Ureter (tissue), 1 donor: ENCODE measurements around the gene RPS5. TPM values are rescaled to one million over a fixed set of nuclear protein-coding genes. Genes with fewer than 3 reads are reported as not detected.
"Not testable (repeated sequence)": the region's sequence is repeated elsewhere in the genome, so short reads cannot be mapped to it uniquely, and the experiment has no call there.

Experiments
- DNase-seq: peaks from one replicate; pipeline ENCODE4 v3.0.0-alpha.2; 2020; ENCODE audit warnings: low spot score
- total RNA-seq: library from RNA; stranded (reverse); gene quantifications from one replicate; pipeline ENCODE4 v1.2.4, GENCODE V29; 2023
- donor health status: DM: yes; HTN: yes; CAD: no.

The RPS5 gene
- total RNA-seq, 1 donor from 2014 or later: 1,165 TPM

DNA sequence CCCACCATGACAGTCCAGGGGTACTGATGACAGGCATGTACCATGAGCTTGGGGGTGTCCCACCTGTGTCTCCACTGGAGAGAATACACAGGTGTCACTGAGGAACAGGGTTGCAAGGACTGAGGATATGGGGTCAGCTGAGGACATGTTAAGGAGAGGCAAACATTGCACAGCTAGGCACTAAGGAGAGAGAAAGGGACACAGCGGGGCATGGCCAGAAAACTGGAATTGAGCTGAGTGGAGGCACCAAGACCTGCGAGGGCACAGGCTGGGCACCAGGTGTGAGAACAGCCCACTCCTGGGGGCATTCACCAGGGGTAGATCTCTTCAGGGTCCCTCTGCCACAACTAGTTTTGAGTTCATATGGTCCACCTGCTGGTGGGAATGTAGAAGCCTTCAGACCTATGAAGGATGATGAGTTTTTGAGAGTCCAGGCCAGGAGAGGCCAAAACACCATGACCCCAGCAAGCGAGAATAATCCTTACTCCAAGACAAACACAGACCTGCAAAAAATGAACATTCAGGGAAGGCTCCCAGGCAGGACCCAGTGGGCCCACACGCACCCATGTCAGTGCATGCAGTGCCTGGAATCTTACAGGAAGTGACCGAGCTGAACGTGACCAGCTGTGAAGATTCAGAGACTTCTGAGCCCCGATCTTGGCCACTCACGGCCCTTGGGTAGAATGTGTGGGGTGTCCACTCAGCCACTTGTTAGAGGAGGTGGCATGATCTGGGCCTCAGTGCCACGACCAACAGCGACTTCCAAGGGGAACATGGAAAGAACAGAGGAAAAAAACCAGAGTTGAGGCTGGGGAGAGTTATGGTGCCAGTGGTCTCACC lies 20.0 kb downstream of the RPS5 start:
- DNase-seq: no peak

DNA sequence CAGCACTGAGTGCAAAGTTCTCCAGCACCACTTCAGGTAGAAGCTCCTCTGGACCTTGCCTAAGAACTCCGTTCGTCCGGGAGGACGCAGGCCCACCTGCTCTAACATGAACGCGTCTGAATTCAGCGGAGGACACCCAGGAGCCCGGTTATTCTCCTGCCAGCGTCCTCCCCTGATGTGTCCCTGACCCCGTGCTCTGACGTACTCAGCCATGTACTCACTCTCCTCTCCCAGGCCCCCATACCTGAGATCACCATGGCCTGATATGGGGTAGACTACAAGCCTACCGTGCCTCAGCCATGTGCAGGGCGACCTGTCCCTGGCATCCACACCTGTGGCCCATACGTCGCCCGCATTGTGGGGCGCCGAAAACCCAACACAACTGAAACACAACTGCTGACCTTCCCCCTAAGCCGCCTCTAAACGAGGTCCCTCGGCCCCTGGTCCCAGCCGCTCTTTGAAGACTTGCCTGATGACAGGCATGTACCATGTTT lies 20.6 kb downstream of the RPS5 start:
- no peak for DNase-seq

DNA sequence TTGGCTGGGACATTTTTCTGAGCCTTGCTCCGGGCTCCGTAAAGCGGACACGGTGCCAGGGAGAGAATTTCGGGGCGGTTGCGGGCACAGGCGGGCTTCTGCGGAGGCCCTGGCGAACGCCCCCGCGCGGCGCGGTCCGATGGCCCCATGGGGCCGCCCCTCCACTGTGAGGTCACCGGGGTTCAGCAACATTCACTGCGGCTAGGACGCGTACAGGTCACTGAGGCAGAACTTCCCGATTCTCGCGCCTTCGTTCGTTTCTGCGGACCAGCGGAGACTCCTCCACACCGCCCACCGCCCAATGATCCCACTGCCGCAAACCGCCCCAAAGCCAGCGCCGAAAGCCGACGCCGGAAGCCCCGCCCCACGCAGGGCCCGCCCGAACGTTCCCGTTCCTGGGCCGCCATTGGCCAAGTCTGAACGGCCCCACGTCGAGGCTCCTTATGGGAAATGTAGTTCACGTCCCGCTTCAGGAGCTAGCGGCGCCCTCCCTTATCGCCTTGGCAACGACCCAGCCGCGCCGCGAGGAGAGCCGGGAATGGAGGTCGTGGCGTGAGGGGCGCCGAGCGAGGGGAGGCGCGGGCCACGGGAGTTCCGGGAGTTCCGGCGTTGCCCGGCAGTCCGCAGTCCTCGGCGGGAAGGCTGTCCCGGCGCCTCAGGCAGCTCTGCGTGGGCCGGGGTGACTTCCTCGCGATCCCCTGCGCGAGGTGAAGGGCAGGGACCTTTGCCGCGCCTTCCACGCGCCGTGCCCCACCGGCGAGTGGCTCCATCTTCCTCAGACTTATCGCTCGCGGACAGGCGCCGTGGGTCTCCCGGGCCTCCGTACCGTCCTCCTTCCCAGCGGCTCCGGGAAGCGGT lies 21.3 kb downstream of the RPS5 start, which contains the start of gene ZNF584:
Gene ZNF584, plus strand, starts transcription at position 498 of the 858 bp plus-strand sequence. CDS start 499 bp downstream, outside the sequence.
- DNase-seq: peak; percentile 96

DNA sequence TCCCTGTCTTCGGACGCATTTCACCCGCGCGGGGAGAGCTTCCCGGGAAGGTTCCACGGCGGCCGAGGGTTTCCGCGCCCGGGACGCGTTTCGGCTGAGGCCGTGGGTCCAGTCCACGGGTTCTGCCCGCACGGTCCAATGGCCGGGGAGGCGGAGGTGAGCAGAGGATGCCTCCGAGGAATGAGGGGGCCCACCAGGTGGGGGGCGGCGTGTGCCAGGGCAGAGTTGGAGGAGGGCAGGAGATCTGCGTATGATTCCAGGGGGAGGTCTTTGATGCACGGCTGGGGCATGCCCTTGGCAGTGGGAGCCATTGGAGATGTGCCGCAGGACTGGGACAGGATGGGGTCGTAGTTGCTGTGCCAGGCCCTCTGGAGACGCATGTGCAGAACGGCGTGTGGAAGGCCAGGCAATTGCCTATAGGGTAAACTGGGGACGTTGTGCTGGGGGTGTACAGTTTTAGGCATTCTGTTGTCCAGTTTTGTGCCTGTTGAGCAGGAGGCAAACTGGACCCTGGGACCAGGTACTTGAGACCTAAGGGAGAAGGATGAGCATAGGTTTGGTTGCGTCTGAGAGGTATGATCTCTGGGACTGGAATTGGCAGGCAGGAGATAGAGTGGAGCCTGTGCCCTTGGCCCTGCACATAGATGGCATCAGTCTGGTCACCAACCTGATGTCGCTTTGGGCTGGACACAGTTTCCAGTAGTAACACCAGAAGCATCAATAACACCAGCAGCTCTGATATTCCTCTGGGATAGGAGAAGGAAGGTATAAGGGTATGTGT lies 22.1 kb downstream of the RPS5 start:
- DNase-seq: no peak

DNA sequence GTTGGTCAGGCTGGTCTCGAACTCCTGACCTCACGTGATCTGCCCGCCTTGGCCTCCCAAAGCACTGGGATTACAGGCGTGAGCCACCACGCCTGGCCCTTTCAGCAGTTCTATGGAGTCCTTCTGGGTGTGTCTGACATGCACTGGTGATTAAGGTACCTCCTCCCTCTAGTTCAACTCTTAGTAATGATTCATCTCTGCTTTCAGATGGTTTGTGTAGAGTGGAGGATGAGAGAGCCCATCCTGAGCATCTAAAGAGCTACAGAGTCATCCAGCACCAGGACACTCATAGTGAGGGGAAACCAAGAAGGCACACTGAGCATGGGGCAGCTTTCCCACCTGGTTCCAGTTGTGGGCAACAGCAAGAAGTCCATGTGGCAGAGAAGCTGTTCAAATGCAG lies 29.5 kb downstream of the RPS5 start:
- no peak for DNase-seq

DNA sequence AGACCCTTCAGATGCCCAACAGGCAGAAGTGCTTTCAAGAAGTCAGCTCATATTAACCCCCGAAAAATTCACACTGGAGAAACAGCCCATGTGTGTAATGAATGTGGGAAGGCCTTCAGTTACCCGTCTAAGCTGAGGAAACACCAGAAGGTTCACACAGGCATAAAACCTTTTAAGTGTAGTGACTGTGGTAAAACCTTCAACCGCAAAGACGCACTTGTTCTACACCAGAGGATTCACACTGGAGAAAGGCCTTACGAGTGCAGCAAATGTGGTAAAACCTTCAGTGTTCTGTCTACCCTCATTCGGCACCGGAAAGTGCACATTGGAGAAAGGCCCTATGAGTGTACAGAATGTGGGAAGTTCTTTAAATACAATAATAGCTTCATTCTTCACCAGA lies 30.0 kb downstream of the RPS5 start:
- DNase-seq: no peak

DNA sequence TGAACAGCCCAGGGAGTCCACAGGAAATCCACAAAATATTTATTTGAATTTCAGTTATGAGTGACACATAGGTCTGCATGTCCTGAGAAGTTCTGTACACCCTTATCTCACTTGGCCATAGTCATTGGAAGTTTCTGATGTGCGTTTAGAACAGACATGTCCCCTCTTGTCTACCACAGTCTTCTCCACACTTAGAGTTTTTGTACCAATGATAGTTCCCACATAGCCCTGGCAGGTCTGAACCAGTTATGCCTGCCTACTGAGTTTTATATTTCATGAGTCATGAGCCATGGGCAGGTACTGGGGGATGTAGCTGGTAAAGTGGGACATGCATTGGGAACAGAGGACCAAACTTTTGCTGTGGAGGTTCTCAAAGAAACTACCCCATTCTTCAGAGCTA lies 41.5 kb downstream of the RPS5 start:
- DNase-seq: no peak

DNA sequence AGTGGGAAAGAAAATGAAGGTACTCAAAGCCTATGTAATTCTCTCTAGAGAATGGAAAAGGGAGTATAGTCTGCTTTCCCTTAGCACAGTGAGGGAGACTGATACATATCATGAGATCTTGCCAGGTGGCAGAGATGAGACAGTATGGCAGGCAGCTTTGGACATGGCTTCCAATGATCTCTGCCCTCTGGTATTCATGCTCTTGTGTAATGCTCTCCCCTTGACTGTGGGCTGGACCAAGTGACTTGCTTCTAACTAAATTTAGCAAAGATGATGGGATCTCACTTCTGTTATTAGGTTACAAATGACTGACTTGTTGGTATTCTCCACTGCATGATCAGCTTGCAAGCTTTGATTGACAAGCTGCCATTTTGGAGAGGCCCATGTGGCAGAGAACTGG lies 42.7 kb downstream of the RPS5 start:
- no peak for DNase-seq

DNA sequence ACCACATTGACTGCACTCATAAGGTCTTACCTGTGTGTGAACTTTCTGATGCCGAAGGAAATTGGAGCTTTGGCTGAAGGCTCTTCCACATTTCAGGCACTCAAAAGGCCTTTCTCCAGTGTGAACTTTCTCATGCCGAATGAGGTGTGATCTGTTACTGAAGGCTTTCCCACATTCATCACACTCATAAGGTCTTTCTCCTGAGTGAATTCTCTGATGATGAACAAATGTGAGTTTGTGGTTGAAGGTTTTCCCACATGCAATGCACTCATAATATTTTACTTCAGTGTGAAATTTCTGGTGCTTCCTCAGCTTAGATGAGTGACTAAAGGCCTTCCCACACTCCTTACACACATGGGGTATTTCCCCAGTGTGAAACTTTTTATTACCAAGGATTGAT lies 47.1 kb downstream of the RPS5 start:
- DNase-seq: no peak

DNA sequence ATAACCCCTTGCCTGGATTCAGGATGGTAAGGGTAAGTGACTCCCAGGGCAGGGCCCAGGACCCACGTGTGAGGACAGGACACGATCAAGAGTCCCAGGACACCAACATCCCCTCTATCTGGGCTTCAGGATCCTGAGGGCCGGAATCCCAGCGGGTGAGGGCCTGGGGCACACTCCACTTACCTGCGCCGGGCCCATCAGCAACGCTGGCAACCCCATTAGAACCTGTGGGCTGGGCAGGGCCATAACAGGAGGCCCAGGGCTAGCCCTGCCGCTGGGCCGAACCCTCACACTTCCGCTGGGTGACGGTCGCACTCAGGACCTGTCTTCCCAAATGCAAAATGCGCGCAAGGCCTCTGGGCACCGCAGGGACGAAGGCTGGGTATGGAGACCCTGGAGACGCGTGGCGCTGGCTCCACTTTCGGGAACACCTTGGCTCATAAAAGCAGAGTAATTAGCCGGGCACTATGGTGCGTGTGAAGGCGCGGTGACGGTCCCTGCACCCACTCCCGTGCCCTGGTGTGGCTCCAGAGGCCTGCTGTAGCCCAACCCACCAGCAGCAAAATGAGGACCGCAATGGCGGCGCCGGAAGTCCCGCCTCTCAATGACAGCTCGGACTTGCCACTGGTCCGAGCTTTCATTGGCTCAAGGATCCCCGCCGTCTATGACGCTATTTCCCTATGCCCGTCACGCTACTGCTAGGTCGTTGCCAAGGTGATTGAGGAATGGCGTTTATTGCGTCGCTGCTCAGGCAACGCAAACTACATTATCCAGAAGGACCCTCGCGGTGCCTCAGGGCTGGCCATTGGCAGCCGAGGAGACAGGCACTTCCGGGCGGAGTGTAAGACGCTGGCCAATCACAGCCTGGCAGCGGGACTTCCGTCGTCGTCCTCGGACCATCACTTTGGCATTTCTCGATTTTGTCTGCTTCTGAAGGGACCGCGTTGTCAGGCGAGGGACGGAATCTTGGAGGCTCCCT lies 52.8 kb downstream of the RPS5 start, which contains the start of gene ZNF132:
Gene ZNF132, minus strand, starts transcription at position 578 of the 979 bp plus-strand sequence. Its CDS starts 332 bp downstream, at position 246.
- DNase-seq: peak; percentile 98

DNA sequence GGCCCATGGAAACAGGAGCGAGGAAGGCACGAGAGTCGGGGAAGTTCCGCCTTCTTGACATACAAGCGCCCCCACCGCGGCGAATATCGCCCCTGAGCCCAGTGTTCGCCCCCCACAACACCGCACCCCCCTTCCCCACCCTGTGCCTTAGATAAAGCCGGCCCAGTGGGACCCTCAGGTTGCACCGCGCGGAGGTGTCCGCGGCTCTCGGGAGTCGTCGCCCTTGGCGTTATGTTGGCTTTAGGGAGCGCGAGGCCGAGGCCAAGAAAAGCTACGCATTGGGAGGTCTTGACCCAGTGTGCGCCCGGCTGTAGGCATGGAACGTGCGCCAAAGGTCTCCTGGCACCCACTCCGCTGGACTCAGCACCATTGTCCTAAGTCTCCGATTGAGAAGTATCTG lies 53.5 kb downstream of the RPS5 start:
- DNase-seq: peak; percentile 57

DNA sequence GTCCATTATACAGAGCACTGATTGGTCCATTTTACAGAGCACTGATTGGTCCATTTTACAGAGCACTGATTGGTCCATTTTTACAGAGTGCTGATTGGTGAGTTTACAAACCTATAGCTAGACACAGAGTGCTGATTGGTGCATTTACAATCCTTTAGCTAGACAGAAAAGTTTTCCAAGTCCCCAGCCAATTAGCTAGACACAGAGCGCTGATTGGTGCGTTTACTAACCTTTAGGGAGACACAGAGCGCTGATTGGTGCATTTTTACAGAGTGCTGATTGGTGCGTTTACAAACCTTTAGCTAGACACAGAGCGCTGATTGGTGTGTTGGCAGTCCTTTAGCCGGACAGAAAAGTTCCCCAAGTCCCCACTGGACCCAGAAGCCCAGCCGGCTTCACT lies 55.9 kb downstream of the RPS5 start:
- not testable (repeated sequence) for DNase-seq

Other genes with a start within 250 kb of the RPS5 start
- 14.8 TPM for gene ZNF329, start 236.5 kb upstream of the RPS5 start, total RNA-seq
- 29.7 TPM for gene ZNF274, start 204.2 kb upstream of the RPS5 start, total RNA-seq
- gene ZNF544, start 158.4 kb upstream of the RPS5 start, total RNA-seq: 46.4 TPM
- 8.6 TPM for gene ZNF8, start 108.3 kb upstream of the RPS5 start, total RNA-seq
- 38.8 TPM for gene ERVK3-1, start 81.9 kb upstream of the RPS5 start, total RNA-seq
- gene ZSCAN22, start 60.3 kb upstream of the RPS5 start, total RNA-seq: 3.5 TPM
- gene A1BG, start 33.8 kb upstream of the RPS5 start, total RNA-seq: 10.7 TPM
- gene ZNF497, start 24.5 kb upstream of the RPS5 start, total RNA-seq: 1.6 TPM
- 3.6 TPM for gene ZNF837, start 6.2 kb upstream of the RPS5 start, total RNA-seq
- 1.8 TPM for gene RNF225, start 8.4 kb downstream of the RPS5 start, total RNA-seq
- gene ZNF584, start 21.4 kb downstream of the RPS5 start, total RNA-seq: 11.5 TPM
- gene ZNF132, start 52.9 kb downstream of the RPS5 start, total RNA-seq: 8.0 TPM
- 8.1 TPM for gene ZNF324B, start 64.4 kb downstream of the RPS5 start, total RNA-seq
- 14.7 TPM for gene ZNF324, start 79.8 kb downstream of the RPS5 start, total RNA-seq
- 18.0 TPM for gene ZNF446, start 89.1 kb downstream of the RPS5 start, total RNA-seq
- 16.5 TPM for gene SLC27A5, start 124.7 kb downstream of the RPS5 start, total RNA-seq
- 14.9 TPM for gene ZBTB45, start 132.5 kb downstream of the RPS5 start, total RNA-seq
- 329 TPM for gene TRIM28, start 156.8 kb downstream of the RPS5 start, total RNA-seq
- gene CHMP2A, start 167.8 kb downstream of the RPS5 start, total RNA-seq: 137 TPM
- 60.7 TPM for gene UBE2M, start 171.3 kb downstream of the RPS5 start, total RNA-seq
- 43.4 TPM for gene MZF1, start 186.1 kb downstream of the RPS5 start, total RNA-seq